WTC11 (cell line): ENCODE data around the gene GJB5. TPM values are rescaled to one million over a fixed set of nuclear protein-coding genes. Genes with fewer than 3 reads are reported as not detected.

Experiments used
- ATAC-seq: fragments of 200-7000 bp; cut with Tn5 transposase; 2 replicates; pipeline ENCODE4 v1.10.0; 2021; ENCODE audit warnings: mild to moderate bottlenecking, moderate library complexity
- CTCF ChIA-PET: fragments of 300-600 bp; sonication (Branson Sonifier 250); formaldehyde crosslinking; loops from one replicate; lab custom pipeline; 2021; ENCODE audit warnings: antibody characterized with exemption; lab: Charles Lee
- POLR2A ChIA-PET: fragments of 350-600 bp; sonication (Branson Sonifier 250); formaldehyde crosslinking; loops from one replicate; lab custom pipeline; 2021; ENCODE audit warnings: antibody characterized with exemption; lab: Charles Lee
- DNase-seq: peaks from one replicate; pipeline ENCODE4 v3.0.0; 2021; ENCODE audit warnings: low spot score
- H3K27ac Mint-ChIP-seq: 2 replicates; pipeline ENCODE4 v1.8.0; 2021; ENCODE audit warnings: mixed read lengths
- H3K27me3 Mint-ChIP-seq: 2 replicates; pipeline ENCODE4 v1.8.0; 2021; ENCODE audit warnings: low read depth, mild to moderate bottlenecking, moderate library complexity, mixed read lengths
- H3K36me3 Mint-ChIP-seq: 2 replicates; pipeline ENCODE4 v1.8.0; 2021; ENCODE audit warnings: mixed read lengths
- H3K4me1 Mint-ChIP-seq: 2 replicates; pipeline ENCODE4 v1.8.0; 2022; ENCODE audit warnings: mixed read lengths
- H3K4me3 Mint-ChIP-seq: 2 replicates; pipeline ENCODE4 v1.8.0; 2021; ENCODE audit warnings: mild to moderate bottlenecking, moderate library complexity, mixed read lengths
- H3K9me3 Mint-ChIP-seq: 2 replicates; pipeline ENCODE4 v1.8.0; 2021; ENCODE audit warnings: mixed read lengths
- CTCF ChIP-seq: fragments of 200-600 bp; IDR thresholded peaks from 2 replicates; pipeline ENCODE4 v1.8.0; 2022; ENCODE audit warnings: antibody characterized with exemption
- ERG ChIP-seq: fragments of 250-450 bp; sonication (Bioruptor Pico); IDR thresholded peaks from 2 replicates; pipeline ENCODE4 v1.8.0; 2021; ENCODE audit warnings: mild to moderate bottlenecking
- HMGA2 ChIP-seq: fragments of 250-450 bp; sonication (Bioruptor Pico); IDR thresholded peaks from 2 replicates; pipeline ENCODE4 v1.4.0; 2021; ENCODE audit warnings: mild to moderate bottlenecking, moderate library complexity
- IRF2 ChIP-seq: sonication (generic); formaldehyde crosslinking; IDR thresholded peaks from 2 replicates; pipeline ENCODE4 v1.8.0; 2022; ENCODE audit warnings: low read depth, missing genetic modification reagents, borderline replicate concordance
- KAT7 ChIP-seq: sonication (generic); formaldehyde crosslinking; IDR thresholded peaks from 2 replicates; pipeline ENCODE4 v1.8.1; 2023; ENCODE audit warnings: missing genetic modification reagents, mild to moderate bottlenecking, borderline replicate concordance
- MYBL2 ChIP-seq: sonication (generic); formaldehyde crosslinking; IDR thresholded peaks from 2 replicates; pipeline ENCODE4 v1.8.1; 2023; ENCODE audit warnings: mild to moderate bottlenecking, moderate library complexity, missing genetic modification reagents
- NFATC4 ChIP-seq: fragments of 250-450 bp; sonication (Bioruptor Pico); IDR thresholded peaks from 2 replicates; pipeline ENCODE4 v1.9.0; 2021; ENCODE audit warnings: mild to moderate bottlenecking
- SMAD3 ChIP-seq: sonication (generic); formaldehyde crosslinking; IDR thresholded peaks from 2 replicates; pipeline ENCODE4 v1.8.0; 2022; ENCODE audit warnings: missing genetic modification reagents, mild to moderate bottlenecking, borderline replicate concordance
- TCF7 ChIP-seq: sonication (generic); formaldehyde crosslinking; IDR thresholded peaks from 2 replicates; pipeline ENCODE4 v1.8.0; 2022; ENCODE audit warnings: mild to moderate bottlenecking, low read depth, missing genetic modification reagents, moderate library complexity
- USF1 ChIP-seq: sonication (generic); formaldehyde crosslinking; IDR thresholded peaks from 2 replicates; pipeline ENCODE4 v1.8.0; 2022; ENCODE audit warnings: mild to moderate bottlenecking, missing genetic modification reagents
- ZNF138 ChIP-seq: sonication (generic); formaldehyde crosslinking; conservative IDR thresholded peaks from 2 replicates; pipeline ENCODE4 v1.8.1; 2022; ENCODE audit warnings: mild to moderate bottlenecking, moderate library complexity, missing genetic modification reagents
- total RNA-seq: library from RNA; stranded (reverse); gene quantifications from 3 replicates; pipeline ENCODE4 v1.2.3, GENCODE V29; 2021
- TF ChIP-seq, protein P1 (sequence below): fragments of 250-450 bp; sonication (Bioruptor Pico); IDR thresholded peaks from 2 replicates; pipeline ENCODE4 v1.9.0; 2021; ENCODE audit warnings: mild to moderate bottlenecking
- TF ChIP-seq, protein P2 (sequence below): sonication (generic); formaldehyde crosslinking; IDR thresholded peaks from 2 replicates; pipeline ENCODE4 v1.8.1; 2022; ENCODE audit warnings: low read depth, missing genetic modification reagents, borderline replicate concordance
- TF ChIP-seq, protein P3 (sequence below): sonication (generic); formaldehyde crosslinking; IDR thresholded peaks from 2 replicates; pipeline ENCODE4 v1.8.1; 2022; ENCODE audit warnings: missing genetic modification reagents, borderline replicate concordance
- TF ChIP-seq, protein P4 (sequence below): sonication (generic); formaldehyde crosslinking; IDR thresholded peaks from 2 replicates; pipeline ENCODE4 v1.8.1; 2023; ENCODE audit warnings: mild to moderate bottlenecking, moderate library complexity, missing genetic modification reagents

GJB5 gene
- total RNA-seq, 1 experiment from 2014 or later: 0.55 TPM

GRCh38 chr1:34746101-34746500 is 8.7 kb upstream of the GJB5 start:
- ATAC-seq (no peak), DNase-seq (no peak)
- peaks cover 8% of the 10 kb centered on the region for H3K27me3 Mint-ChIP-seq
- H3K4me3 Mint-ChIP-seq: no peak overlapping the region
- POLR2A ChIA-PET: no interaction called here
- CTCF ChIA-PET: interaction anchor here (1.2 to 1.4 kb wide), 2 partner anchors 9 to 106 kb away, joined by 3 to 4 read pairs; partner anchors contain the start of gene GJB5
- peaks cover 15% of the 10 kb centered on the region for H3K4me1 Mint-ChIP-seq
- TF ChIP-seq HMGA2 (CRISPR knock-in tag) (no peak), IRF2 (no peak), ZNF138 (CRISPR knock-in tag) (no peak), SMAD3 (CRISPR knock-in tag) (no peak), TCF7 (CRISPR knock-in tag) (no peak), ERG (CRISPR knock-in tag) (no peak), MYBL2 (CRISPR knock-in tag) (no peak), USF1 (CRISPR knock-in tag) (no peak), KAT7 (CRISPR knock-in tag) (no peak), NFATC4 (CRISPR knock-in tag) (no peak), CTCF (no peak)
- TF ChIP-seq, protein P1, sequence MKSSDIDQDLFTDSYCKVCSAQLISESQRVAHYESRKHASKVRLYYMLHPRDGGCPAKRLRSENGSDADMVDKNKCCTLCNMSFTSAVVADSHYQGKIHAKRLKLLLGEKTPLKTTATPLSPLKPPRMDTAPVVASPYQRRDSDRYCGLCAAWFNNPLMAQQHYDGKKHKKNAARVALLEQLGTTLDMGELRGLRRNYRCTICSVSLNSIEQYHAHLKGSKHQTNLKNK (CRISPR knock-in tag): no peak
- TF ChIP-seq, protein P2, sequence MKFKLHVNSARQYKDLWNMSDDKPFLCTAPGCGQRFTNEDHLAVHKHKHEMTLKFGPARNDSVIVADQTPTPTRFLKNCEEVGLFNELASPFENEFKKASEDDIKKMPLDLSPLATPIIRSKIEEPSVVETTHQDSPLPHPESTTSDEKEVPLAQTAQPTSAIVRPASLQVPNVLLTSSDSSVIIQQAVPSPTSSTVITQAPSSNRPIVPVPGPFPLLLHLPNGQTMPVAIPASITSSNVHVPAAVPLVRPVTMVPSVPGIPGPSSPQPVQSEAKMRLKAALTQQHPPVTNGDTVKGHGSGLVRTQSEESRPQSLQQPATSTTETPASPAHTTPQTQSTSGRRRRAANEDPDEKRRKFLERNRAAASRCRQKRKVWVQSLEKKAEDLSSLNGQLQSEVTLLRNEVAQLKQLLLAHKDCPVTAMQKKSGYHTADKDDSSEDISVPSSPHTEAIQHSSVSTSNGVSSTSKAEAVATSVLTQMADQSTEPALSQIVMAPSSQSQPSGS (CRISPR knock-in tag): no peak
- TF ChIP-seq, protein P3, sequence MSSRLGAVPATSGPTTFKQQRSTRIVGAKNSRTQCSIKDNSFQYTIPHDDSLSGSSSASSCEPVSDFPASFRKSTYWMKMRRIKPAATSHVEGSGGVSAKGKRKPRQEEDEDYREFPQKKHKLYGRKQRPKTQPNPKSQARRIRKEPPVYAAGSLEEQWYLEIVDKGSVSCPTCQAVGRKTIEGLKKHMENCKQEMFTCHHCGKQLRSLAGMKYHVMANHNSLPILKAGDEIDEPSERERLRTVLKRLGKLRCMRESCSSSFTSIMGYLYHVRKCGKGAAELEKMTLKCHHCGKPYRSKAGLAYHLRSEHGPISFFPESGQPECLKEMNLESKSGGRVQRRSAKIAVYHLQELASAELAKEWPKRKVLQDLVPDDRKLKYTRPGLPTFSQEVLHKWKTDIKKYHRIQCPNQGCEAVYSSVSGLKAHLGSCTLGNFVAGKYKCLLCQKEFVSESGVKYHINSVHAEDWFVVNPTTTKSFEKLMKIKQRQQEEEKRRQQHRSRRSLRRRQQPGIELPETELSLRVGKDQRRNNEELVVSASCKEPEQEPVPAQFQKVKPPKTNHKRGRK (CRISPR knock-in tag): no peak
- TF ChIP-seq, protein P4, sequence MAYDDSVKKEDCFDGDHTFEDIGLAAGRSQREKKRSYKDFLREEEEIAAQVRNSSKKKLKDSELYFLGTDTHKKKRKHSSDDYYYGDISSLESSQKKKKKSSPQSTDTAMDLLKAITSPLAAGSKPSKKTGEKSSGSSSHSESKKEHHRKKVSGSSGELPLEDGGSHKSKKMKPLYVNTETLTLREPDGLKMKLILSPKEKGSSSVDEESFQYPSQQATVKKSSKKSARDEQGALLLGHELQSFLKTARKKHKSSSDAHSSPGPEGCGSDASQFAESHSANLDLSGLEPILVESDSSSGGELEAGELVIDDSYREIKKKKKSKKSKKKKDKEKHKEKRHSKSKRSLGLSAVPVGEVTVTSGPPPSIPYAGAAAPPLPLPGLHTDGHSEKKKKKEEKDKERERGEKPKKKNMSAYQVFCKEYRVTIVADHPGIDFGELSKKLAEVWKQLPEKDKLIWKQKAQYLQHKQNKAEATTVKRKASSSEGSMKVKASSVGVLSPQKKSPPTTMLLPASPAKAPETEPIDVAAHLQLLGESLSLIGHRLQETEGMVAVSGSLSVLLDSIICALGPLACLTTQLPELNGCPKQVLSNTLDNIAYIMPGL (CRISPR knock-in tag): no peak
- H3K36me3 Mint-ChIP-seq: no peaks in the 10 kb centered on the region
- H3K9me3 Mint-ChIP-seq: no peaks in the 10 kb centered on the region
- H3K27ac Mint-ChIP-seq: no peak overlapping the region
